Cardiac septum (tissue), 1 donor: ENCODE data around the gene CFL1. TPM values are rescaled to one million over a fixed set of nuclear protein-coding genes. Genes with fewer than 3 reads are reported as not detected.

Experiments used
- DNase-seq: peaks from one replicate; pipeline ENCODE4 v3.0.0-alpha.2; 2020; ENCODE audit warnings: low spot score
- intact Hi-C: fragments of 100-400 bp; cut with DNase I; formaldehyde crosslinking; loops from one replicate; pipeline ENCODE4 v1.14.0; 2022
- total RNA-seq: library from RNA; stranded (reverse); fragmentation: NEBNext Ultra II Directional; extraction: Animal tissue kit (Norgen Biotek cat#: 25700); gene quantifications from one replicate; pipeline ENCODE4 v1.2.1, GENCODE V29; 2021
- donor health status: DM: no; HTN: no; CAD: no.

Gene CFL1
- total RNA-seq, 1 donor from 2014 or later: 434 TPM

- DNase-seq: no peak
- intact Hi-C loops: loop anchor here (5.0 kb wide), 1 partner anchor 194 kb away; no protein-coding TSS in a partner anchor
Observed at GRCh38 chr11:65816696-65817095, 41.3 kb downstream of the CFL1 start.

GRCh38 chr11:65814986-65815565, 42.9 kb downstream of the CFL1 start:
- intact Hi-C loops: loop anchor here (5.0 kb wide), 1 partner anchor 193 kb away; no protein-coding TSS in a partner anchor

GRCh38 chr11:65814131-65814985, 43.6 kb downstream of the CFL1 start:
- no peak for DNase-seq
- intact Hi-C loops: no loop called here

More at GRCh38 chr11:65814986-65815565, 42.9 kb downstream of the CFL1 start:
- no peak for DNase-seq

- intact Hi-C loops: no loop called here
- DNase-seq: no peak
Observed at GRCh38 chr11:65811764-65812475, 46.1 kb downstream of the CFL1 start.

- intact Hi-C loops: no loop called here
- no peak for DNase-seq
Observed at GRCh38 chr11:65810046-65810868, 47.7 kb downstream of the CFL1 start.

- intact Hi-C loops: no loop called here
- DNase-seq: no peak
Observed at GRCh38 chr11:65809496-65809895, 48.5 kb downstream of the CFL1 start.

DNA sequence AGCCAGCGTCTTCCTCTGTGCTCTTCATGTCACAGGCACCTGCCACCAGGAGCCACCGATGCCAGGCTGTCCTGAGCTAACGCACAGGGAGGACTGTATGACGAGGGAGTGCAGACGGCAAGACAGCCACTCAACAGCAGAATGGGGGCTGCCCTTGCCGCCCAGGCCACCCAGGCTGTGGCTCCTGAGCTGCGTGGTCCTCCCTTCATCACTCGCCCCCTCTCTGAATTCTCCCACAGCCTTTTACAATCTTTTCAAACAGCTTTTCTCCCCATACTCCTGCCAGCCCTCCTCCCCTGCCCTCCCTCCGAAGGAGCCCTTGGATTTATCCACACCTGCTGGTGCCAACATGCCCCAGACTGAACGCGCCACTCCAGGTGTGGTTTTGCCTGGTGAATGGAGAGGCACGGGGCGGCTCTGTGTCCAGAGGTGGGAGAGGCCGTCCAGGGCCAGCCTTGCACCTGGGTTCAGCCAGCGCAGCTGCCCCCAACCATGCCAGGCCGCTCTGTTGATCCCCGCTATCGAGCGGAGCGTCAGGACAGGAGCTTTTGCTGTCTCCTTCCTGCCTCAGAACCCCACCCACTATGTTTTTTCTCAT, 49.1 kb downstream of the CFL1 start:
- no peak for DNase-seq
- intact Hi-C loops: no loop called here

DNA sequence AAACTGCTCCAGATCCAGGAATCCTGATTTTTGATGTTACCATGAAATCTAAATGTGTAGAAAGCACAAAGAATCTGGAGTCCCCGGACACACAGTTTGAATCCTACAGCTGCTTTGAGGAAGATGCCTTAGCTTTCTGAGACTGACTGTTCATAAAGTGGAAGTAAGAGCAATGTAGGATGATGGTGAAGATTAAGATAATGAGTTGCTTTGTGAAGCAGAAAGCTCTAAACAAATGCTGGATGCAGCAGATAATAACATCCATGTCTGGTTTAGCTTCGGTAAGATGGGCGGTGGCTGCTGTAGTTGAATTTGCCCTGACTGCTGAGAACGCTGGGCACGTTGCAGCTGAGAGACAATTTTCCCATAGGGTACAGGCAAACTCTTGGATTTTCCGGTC, 51.0 kb downstream of the CFL1 start:
- no peak for DNase-seq
- intact Hi-C loops: no loop called here

Other genes with a start within 250 kb of the CFL1 start
- 42.5 TPM for gene MAP3K11, start 244.0 kb downstream of the CFL1 start, total RNA-seq
- gene PCNX3, start 242.4 kb downstream of the CFL1 start, total RNA-seq: 15.9 TPM
- gene SIPA1, start 220.1 kb downstream of the CFL1 start, total RNA-seq: 29.7 TPM
- gene RELA, start 195.3 kb downstream of the CFL1 start, total RNA-seq: 45.0 TPM
- 49.2 TPM for gene KAT5, start 145.9 kb downstream of the CFL1 start, total RNA-seq
- 48.8 TPM for gene RNASEH2C, start 137.4 kb downstream of the CFL1 start, total RNA-seq
- gene AP5B1, start 77.2 kb downstream of the CFL1 start, total RNA-seq: 8.7 TPM
- not detected for gene OVOL1, start 71.1 kb downstream of the CFL1 start, total RNA-seq
- gene SNX32, start 24.2 kb downstream of the CFL1 start, total RNA-seq: 0.54 TPM
- 37.6 TPM for gene MUS81, start 2.3 kb upstream of the CFL1 start, total RNA-seq
- gene EFEMP2, start 14.6 kb upstream of the CFL1 start, total RNA-seq: 118 TPM
- gene CTSW, start 21.7 kb upstream of the CFL1 start, total RNA-seq: 0.83 TPM
- 62.6 TPM for gene FIBP, start 30.3 kb upstream of the CFL1 start, total RNA-seq
- gene CCDC85B, start 32.5 kb upstream of the CFL1 start, total RNA-seq: 66.2 TPM
- 2.0 TPM for gene FOSL1, start 42.2 kb upstream of the CFL1 start, total RNA-seq
- 45.2 TPM for gene C11orf68, start 60.9 kb upstream of the CFL1 start, total RNA-seq
- 113 TPM for gene DRAP1, start 61.2 kb upstream of the CFL1 start, total RNA-seq
- not detected for gene TSGA10IP, start 87.3 kb upstream of the CFL1 start, total RNA-seq
- gene SART1, start 103.6 kb upstream of the CFL1 start, total RNA-seq: 35.9 TPM
- 18.1 TPM for gene EIF1AD, start 144.0 kb upstream of the CFL1 start, total RNA-seq
- 195 TPM for gene BANF1, start 144.3 kb upstream of the CFL1 start, total RNA-seq
- gene CST6, start 153.8 kb upstream of the CFL1 start, total RNA-seq: 1.5 TPM
- 0.13 TPM for gene CATSPER1, start 168.3 kb upstream of the CFL1 start, total RNA-seq
- gene GAL3ST3, start 191.0 kb upstream of the CFL1 start, total RNA-seq: 3.1 TPM
- gene SF3B2, start 194.2 kb upstream of the CFL1 start, total RNA-seq: 85.8 TPM
- gene PACS1, start 212.1 kb upstream of the CFL1 start, total RNA-seq: 115 TPM